Cardiac ventricle fibroblast (primary cell): ENCODE measurements around the gene GZF1. TPM values are rescaled to one million over a fixed set of nuclear protein-coding genes. Genes with fewer than 3 reads are reported as not detected.

Source experiments
- total RNA-seq: library from RNA; depleted of rRNA; stranded (reverse); fragments of >200 nt; gene quantifications from 2 replicates; pipeline ENCODE4 v1.2.3, GENCODE V29; 2015

Gene GZF1
- total RNA-seq, result 6.0 and 10.4 TPM in 2 replicates

GRCh38 chr20:23361476-23362391 lies at the start of gene GZF1:
Gene GZF1, plus strand, starts transcription at chr20:23362182. Its CDS starts 2,202 bp downstream, at chr20:23364384.

GRCh38 chr20:23350196-23350903 lies 11.6 kb upstream of the GZF1 start, which contains the start of gene NXT1:
Gene NXT1, plus strand, starts transcription at chr20:23350791. Its CDS starts 3,251 bp downstream, at chr20:23354042.

GRCh38 chr20:23420943-23421931 lies 59.3 kb downstream of the GZF1 start, which contains the start of gene NAPB:
Gene NAPB, minus strand, starts transcription at chr20:23421488. Its CDS starts 86 bp downstream, at chr20:23421402.

Other genes with a start within 250 kb of the GZF1 start
- 26.6 and 27.6 TPM in 2 replicates for gene NXT1, start 11.4 kb upstream of the GZF1 start, total RNA-seq
- gene NAPB, start 59.3 kb downstream of the GZF1 start, total RNA-seq, result 4.2 and 6.4 TPM in 2 replicates
- not detected in 2 replicates for gene CSTL1, start 77.5 kb downstream of the GZF1 start, total RNA-seq
- not detected in 2 replicates for gene CST11, start 90.7 kb downstream of the GZF1 start, total RNA-seq
- gene CST8, start 128.9 kb downstream of the GZF1 start, total RNA-seq, result not detected in 2 replicates
- not detected in 2 replicates for gene CST9L, start 206.3 kb downstream of the GZF1 start, total RNA-seq
- gene CST9, start 243.7 kb downstream of the GZF1 start, total RNA-seq, result not detected in 2 replicates